Measurements from ENCODE around the gene IPO13.
A peak's percentile ranks its signal among the peaks of the same experiment; 100 is the strongest.

Gene IPO13

DNA sequence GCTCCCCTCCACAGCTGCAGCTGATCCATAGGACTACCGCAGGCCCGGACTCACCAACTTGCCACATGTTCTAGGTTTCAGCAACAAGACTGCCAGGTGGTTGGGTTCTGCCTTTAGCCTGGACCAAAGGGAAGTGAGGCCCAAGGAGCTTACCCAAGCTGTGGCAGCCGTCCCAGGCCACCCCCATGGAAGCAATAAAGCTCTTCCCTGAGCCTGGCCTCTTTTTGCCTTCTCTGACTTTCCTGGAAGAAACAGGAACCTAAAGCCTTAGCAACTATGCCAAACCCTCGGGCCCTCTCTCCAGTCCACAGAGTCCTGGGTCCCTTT is 15.8 kb upstream of the IPO13 start:
- no peak for DNase-seq (ENCODE audit: low spot score)
- H3K27ac ChIP-seq, result no peak overlapping the region
- no peak overlapping the region for H3K4me3 ChIP-seq
- TF ChIP-seq, protein P1, sequence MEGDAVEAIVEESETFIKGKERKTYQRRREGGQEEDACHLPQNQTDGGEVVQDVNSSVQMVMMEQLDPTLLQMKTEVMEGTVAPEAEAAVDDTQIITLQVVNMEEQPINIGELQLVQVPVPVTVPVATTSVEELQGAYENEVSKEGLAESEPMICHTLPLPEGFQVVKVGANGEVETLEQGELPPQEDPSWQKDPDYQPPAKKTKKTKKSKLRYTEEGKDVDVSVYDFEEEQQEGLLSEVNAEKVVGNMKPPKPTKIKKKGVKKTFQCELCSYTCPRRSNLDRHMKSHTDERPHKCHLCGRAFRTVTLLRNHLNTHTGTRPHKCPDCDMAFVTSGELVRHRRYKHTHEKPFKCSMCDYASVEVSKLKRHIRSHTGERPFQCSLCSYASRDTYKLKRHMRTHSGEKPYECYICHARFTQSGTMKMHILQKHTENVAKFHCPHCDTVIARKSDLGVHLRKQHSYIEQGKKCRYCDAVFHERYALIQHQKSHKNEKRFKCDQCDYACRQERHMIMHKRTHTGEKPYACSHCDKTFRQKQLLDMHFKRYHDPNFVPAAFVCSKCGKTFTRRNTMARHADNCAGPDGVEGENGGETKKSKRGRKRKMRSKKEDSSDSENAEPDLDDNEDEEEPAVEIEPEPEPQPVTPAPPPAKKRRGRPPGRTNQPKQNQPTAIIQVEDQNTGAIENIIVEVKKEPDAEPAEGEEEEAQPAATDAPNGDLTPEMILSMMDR (IDR thresholded peaks at IDR 0.05), result no peak

DNA sequence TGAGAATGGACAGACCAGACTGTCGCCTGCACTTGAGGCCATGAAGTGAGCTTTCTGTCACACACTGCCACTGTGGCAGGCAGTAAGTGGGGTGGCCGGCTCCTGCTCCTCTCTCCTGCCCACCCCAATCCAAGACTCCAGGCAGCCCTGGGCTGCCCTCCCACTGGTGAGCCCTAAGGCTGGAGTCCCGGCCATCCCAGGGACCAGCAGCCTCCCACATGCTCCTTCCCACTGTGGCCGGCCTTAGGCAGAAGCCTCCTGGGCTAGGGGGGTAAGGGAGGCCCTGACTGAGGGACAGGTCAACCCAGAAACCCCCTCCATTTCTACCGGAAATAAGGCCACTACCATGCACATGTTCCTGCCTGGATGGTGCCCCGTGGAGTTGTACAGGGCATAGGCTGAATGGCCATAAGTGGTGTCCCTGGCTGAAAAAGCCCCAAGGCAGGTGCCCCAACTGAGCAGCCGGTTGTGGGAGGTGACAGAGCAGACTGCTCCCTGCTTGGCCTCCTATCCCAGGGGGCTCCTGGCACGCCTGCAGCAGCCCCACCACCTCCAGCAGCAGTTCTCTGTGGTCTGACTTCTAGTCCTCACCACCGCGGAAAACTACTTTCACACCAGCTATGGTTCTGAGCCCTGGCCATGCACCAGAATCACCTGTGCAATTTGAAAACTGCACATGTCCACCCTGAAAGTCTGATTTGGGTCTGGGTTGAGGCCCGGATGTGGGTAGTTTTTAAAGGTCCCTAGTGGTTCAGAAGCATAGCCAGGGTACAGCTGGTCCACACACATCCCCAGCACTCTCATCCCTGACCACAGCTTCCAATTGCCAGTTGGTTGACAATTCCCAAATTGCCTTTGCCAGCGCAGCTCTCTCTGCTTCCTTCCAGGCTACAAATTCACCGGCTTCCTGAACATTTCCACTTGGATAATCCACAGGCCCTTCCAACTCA is 14.8 kb upstream of the IPO13 start:
- H3K4me3 ChIP-seq, result no peak overlapping the region
- no peak overlapping the region for H3K27ac ChIP-seq
- TF ChIP-seq, protein P1 (IDR thresholded peaks at IDR 0.05), result no peak
- DNase-seq (ENCODE audit: low spot score), result no peak

DNA sequence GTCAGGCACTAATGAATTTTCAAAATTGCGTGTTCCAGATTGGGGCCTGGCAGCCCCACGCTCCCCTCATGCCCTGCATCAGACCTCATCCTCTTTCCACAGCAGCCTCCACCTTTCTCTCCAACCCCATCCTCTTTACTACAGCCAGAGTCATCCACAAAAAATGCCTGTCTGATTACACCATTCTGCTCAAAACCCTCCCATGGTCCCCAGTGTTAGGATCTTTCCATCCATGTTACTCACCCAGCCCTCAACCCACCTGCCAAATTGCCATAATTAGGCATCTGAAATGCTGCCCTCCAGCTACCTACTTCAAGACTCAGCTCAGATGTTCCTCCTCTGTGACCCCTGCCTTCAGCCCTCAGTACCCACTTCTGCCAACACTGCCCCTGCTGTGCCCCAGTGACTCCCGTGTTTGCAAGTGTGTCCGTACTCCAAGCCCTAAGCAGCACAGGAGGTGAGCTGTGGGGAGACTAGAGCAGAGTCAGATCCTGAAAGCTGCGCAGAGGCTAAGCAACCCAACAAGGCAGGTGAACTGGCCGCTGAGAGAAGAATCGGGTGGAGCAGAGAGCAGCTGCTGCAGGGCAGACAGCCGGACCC is 13.9 kb upstream of the IPO13 start:
- DNase-seq (ENCODE audit: low spot score), result no peak
- H3K27ac ChIP-seq, result peak overlapping the region in 1 of 2 donors; percentile 33
- H3K4me3 ChIP-seq, result peak overlapping the region; percentile 63
- TF ChIP-seq, protein P1 (IDR thresholded peaks at IDR 0.05), result no peak

DNA sequence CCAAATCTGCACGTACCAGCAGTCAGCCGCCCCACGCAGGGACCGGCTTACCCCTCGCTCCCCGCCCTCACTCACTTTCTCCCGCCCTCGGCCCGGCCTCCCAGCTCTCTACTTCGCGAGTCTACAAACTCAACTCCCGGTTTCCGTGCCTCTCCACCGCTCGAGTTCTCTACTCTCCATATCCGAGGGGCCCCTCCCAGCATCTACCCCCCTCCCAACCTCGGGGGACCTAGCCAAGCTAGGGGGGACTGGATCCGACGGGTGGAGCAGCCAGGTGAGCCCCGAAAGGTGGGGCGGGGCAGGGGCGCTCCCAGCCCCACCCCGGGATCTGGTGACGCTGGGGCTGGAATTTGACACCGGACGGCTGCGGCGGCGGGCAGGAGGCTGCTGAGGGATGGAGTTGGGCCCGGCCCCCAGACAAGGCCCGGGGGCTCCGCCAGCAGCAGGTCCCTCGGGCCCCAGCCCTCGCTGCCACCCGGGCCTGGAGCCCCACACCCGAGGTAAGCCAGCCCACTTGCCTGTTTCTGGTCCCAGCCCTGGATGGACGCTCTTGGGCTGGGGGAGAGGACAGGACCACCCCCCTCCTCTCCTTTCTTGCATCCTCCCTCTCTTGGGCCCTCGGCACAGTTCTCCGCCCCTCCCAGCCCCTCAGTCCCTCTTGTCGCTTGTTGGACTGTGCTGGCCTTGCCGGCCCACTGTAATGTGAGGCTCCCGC is 13.2 kb upstream of the IPO13 start, which contains the start of gene ARTN:
ARTN (plus strand) TSS at position 416 of the 715 bp plus-strand sequence. CDS start 1,856 bp downstream, outside the sequence.
- TF ChIP-seq, protein P1 (IDR thresholded peaks at IDR 0.05), result no peak
- Histone ChIP-seq H3K4me3 (peak within 1 kb of the TSS; percentile 63), H3K27ac (peak within 1 kb of the TSS; percentile 25 to 33)
- DNase-seq (ENCODE audit: low spot score), result no peak

DNA sequence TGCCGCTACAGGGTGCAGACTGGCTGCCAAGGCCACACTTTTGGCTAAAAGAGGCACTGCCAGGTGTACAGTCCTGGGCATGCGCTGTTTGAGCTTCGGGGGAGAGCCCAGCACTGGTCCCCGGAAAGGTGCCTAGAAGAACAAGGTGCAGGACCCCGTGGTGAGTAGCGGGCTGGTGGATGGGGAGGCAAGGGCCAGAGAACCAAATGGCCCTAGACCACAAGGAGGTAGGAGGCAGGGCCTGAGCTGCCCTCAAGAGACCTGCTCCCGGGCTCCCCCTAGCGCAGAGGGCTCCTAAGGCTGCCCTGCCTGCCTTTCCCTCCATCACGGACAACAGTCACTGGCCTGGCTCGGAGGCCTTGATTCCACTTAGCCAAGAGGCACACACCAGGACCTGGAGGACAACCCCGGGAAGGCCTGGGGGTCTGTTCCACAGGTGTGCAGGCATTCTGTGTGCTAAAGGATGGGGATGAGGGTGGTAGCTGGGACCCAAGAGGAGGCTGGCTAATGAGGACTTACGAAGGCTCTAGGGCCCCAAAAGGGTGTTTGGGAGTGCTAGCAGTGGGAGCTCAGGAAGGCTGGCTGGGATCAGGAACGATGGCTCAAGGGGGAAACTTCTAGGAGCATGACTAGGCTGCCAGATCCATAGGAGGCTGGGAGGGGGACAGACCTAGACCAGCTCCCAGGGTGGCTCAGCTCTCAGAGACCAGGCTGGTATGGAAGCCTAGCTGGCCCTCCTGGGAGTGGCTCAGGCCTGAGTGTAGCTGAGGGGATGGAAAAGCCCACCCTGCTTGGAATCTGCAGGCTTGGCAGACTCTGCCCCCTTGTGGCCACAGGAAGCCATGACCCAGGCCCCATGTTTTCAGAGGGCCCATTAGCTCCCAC is 12.4 kb upstream of the IPO13 start:
- TF ChIP-seq, protein P1 (IDR thresholded peaks at IDR 0.05), result peak; percentile 81
- Histone ChIP-seq H3K4me3 (peak overlapping the region; percentile 63), H3K27ac (peak overlapping the region; percentile 25 to 33)
- no peak for DNase-seq (ENCODE audit: low spot score)

DNA sequence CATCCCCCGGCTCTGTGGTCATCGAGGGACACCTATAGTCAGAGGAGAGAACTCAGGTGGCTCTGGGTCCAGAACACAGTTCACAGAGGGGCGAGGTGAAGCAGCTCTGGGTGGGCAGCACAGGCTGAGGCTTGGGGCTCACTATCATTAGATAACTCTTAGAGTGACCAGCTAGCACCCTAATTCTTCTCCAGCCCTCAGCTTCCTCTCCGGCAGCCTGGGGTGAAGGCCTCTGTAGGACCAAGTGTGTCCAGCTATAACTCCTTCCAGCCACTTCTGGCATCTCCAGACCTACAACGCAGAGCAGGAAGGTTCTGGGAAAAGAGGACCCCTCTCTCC is 11.8 kb upstream of the IPO13 start:
- Histone ChIP-seq H3K4me3 (no peak overlapping the region), H3K27ac (no peak overlapping the region)
- TF ChIP-seq, protein P1 (IDR thresholded peaks at IDR 0.05), result no peak
- DNase-seq (ENCODE audit: low spot score), result no peak

Measured in coronary artery (tissue), 2 donors.